ENCODE data around the gene PSMB3. TPM values are rescaled to one million over a fixed set of nuclear protein-coding genes. Genes with fewer than 3 reads are reported as not detected.

PSMB3 gene
- total RNA-seq, 1 donor from 2014 or later = 318 TPM

DNA sequence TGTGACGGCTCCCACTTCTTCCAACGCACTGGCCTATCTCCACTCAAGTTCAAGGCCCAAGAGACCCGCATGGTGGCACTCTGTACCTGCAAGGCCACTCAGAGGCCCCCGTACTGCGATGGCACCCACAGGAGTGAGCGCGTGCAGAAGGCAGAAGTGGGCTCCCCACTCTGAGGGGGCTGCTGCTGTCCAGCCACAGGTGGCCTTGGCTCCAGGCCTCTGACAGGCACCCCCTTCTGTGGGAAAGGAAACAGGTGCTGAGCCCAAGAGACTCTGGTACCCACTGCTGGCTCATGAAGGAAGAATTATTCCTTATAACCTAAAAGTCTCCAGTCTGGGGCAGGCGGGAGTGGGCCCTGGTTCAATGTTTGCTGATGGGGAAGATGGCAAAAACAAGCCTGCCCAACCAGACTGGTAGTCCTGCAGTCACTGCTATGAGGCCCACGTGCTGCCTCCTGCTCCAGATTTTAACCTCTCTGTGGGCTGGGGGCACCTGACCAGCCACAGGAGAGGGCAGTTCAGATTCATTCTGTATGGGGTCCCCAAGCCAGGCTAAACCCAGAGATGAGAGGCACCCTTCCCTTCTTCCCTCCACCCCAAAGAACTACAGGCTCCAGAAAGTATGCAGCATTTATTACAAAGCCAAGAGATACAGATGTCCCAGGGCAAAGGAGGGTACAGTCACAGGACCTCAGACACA is 19.1 kb upstream of the PSMB3 start:
- intact Hi-C loops (cut with micrococcal nuclease) = no loop called here

DNA sequence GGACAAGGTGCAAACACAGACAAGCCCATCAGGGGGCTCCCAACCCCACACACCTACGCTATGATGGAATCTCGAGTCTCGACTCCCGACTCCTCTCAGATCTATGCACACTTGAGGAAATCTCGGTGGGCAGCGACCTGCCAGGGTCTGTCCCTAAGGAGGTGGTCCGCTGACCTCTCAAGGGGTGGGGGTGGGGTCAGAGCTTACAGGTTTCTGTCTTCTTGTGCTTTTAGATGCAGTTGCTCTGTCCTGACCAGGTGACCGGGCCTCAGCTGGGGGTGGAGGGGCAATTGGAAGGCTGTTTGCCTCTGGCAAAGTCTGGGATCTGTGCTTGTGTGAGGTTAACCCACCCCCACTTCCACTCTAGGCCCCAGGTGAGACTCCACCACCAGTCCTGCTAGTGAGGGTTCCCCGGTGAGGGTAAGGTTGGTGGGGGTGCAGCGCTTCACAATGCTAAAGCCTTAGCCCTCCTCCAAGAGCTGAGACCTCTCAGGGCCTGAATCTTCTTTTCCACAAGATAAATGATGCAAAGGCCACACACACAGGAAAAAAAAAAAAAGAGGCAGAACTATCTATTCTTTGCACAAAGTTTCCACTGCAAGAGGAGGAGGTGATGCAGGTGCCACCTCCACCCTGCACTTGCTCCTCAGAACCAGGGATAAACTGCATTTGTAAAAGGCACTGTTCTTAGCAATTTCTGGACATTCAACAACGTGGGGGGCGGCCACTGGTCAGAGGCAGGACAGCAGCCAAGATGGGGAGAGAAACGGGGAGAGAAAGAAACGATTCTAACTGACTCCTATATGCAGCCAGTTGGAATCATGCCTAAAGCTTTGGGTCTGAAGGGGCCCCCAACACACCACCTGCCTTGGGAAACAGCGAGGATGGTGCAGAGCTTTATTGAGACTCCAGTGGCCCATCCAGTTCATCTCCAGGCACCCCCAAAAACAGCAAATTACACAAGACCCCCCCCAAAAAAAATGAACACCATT is 18.3 kb upstream of the PSMB3 start:
- intact Hi-C loops (cut with micrococcal nuclease) = loop anchor here (1.0 kb wide), 1 partner anchor 176 kb away; no protein-coding TSS in a partner anchor

DNA sequence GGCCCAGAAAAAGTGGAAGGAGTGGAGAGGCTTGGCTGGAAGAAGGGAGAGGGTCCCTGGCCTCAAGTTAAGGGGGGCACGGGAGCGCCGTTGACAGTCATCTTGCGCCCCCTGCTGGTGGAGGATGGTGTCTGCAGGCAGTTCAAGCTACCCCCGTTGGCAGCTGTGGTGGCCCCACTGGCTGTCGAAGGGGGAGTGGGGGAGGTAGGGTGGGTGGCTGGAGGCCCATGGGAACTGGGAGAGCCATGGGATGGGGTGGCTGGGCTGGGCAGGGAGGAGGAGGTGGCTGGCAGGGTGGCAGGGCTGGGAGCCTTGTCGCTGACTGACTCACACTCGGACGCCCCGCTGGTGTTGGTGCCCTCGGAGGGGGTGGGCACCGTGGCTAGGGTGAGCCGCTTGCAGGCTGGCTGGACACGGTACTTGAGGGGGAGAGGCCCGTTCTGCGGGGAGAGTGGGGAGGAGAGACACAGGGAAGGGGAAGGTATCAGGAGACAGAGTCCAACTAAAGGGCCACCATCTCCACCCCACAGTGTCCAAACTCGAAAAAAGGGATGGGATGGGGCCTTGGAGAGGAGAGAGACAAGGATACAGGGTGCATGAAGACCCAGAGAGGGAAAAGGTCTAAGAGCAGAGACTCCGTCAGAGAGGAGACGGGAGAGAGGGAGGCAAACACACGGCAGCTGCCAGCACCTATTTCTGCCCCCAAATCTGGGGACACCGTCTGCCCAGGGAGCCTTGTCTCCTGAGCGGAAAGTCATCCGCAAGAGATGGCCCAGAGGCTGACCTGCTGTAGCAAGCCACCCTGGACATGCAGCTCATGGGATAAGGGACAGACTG is 17.2 kb upstream of the PSMB3 start:
- intact Hi-C loops (cut with micrococcal nuclease) = loop anchor here (1.0 kb wide), 2 partner anchors 58 to 243 kb away; no protein-coding TSS in a partner anchor

DNA sequence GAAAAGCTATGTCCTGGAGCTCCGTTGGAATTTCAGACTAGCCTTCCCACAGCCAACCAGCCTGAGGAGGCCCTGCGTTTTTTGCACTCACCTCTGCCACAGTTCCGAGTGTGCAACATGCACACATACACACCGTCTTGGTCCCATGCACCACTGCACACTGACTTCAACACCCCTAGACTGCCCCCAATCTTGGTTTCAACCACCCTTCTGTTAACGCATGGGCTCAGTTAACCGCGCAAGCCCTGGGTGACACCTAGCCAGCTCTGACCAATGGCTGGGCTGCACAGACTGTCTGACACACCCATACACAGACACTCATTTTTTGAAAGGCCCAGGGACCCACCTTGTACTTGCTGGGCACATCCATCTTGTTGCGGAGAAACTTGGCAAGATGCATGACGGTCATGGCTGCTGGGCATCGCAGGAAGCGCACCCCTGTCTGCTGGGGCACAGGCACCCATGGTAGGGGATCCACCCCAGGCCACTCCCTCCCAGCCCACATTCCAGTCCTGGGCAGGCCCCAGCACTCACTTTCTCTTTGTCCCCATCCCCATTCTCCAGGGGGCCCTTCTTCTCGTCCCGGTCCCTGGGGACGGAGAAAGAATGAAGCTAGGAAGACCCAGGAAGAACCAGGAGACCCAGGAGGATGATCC is 14.4 kb upstream of the PSMB3 start:
- intact Hi-C loops (cut with micrococcal nuclease) = no loop called here

DNA sequence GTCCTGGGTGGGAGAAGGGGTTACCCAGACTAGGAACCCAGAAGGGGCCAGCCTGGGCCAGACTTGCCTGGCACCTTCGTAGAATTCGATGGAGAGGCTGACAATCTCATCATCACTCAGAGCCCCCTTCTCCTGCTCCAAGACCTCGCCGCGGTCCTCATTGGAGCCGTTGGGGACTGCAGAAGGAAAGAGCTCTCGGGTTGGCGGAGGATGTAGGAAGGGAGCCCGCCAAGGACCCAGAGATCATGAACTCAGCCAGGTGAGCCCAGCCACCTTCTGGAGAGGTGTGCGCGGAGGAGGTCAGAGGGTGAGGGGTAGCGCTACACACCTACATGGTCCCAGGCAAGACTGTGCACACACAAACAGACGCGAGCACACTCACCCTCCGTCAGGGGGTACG is 13.9 kb upstream of the PSMB3 start:
- intact Hi-C loops (cut with micrococcal nuclease) = no loop called here

DNA sequence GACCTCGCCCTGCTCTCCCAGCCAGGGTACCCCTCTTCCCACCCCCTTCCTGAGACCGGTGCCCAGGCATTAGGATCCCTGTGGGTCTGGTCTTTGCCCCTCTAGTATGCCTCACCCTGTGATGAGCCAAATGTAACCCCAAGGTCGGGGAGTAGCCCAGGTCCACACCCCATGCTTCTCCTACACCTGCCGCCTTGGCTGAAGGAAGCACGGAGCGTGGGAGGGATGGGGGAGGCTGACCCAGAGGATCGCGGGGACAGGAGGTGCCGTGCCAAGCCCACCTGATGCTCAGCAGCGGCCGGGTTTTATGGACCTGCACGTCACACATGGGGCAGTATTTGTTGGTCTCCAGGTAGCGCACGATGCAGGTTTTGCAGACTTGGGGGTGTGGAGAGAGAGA is 13.2 kb upstream of the PSMB3 start:
- intact Hi-C loops (cut with micrococcal nuclease) = no loop called here

DNA sequence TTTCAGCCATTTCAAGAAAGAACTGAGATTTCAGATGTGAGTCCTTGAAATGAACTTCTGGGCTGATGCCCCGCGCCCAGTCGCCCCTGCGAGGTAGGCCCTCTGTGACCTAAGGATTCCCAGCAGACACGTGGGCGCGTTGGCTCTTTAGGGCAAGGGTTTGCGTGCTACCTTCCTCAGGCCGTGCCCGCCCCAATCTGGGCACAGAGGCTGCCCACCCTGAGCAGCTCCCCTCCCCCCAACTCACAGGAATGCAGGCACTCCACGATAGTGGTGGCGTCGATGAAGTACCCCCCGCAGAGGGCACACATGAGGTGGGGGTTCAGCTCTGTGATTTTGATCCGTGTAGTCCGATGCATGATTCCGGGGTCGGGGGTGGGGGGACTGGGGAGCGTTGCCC is 12.5 kb upstream of the PSMB3 start:
- intact Hi-C loops (cut with micrococcal nuclease) = no loop called here

DNA sequence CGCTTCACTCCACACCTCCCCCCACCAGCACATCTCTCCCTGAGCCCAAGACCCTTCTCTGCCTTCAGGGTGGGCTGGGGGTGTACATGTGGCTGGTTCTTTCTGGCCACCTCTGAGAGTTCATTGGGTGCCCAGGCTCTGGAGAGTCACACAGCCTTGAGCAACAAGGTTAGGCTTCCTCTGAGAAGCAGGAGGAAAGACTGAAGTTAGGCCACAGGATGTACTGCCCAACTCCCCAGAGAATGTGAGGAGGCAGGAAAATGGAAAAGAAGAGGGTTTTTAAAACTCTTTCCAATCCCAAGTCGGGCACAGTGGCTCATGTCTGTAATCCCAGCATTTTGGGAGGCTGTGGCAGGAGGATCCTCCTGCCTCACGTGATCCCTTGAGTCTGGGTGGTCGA is 11.7 kb upstream of the PSMB3 start:
- intact Hi-C loops (cut with micrococcal nuclease) = no loop called here

DNA sequence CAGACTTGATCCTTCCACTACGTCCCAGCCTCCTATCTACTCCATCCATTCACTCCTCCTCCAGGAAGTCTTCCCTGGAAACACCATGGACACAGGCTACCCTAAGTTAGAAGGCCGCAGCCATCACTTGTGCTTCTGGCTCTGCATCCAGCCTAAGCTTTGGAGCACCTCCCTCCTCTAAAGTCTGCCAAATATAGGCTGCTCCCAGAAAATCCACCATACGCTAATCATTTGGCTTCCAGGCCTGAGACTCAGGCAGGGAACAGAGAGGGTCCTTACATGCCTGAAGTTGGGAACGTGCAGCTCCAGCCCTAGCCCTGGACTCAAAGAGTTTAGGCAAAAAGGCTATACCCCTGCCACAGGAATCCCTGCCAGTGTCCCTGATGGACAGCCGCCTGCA is 11.1 kb upstream of the PSMB3 start:
- intact Hi-C loops (cut with micrococcal nuclease) = no loop called here

DNA sequence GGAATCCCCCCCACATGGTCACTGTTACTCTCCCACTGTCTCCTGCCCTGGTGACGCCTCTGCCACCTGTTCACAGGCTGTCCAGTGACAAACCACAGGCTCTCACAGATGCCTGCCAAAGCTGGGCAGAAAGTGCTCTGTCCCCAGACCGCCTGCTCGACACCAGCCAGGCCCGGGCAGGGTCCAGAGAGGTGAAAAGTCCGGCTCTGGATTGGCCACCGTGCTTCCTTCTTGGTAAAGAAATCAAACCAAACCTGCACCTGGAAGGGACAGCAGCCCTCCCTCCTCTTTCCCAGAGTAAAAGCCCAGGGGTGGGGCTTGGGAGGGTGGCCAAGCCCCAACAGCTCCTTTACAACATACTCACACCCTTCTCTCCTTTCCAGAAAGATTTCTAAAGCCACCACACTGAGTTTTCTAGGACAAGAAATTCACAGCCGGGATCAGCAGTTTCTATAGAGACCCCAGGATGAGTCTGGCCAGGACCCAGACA is 10.6 kb upstream of the PSMB3 start:
- intact Hi-C loops (cut with micrococcal nuclease) = no loop called here

DNA sequence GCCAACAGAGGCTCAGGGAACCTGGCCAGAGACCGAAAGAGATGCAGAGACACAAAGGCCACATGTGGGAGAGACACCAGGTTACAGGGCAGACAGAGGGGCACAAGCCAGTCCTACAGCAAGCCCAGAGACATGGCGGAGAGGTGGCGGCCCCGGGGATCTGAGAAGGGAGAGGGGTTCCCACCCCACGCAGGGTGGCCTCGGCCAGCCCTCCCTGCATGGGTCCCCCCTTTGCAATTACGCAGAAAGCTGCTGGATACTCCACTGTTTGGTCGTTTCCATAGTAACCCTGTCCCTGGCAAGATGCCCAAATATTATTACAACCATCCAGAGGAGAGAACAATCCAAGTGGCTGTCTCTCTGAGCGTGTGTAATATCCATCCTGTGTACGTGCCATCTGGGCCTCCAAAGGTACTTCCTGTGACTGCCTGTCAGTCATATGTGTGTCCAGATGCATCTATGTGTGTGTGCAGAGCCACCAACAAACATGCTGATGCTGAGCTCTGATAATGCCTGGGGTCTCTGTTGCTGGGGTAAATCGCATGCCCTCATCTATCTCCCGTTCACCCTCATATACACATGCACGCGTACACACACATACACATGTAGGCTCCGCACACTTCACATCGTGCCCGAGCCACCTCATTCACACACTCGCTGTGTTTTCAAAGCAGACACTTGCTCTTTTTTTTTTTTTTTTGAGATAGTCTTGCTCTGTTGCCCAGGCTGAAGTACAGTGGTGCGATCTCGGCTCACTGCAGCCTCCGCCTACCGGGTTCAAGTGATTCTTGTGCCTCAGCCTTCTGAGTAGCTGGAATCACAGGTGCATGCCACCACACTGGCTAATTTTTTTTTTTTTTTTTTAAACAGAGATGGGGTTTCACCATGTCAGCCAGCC is 9.9 kb upstream of the PSMB3 start:
- intact Hi-C loops (cut with micrococcal nuclease) = no loop called here

DNA sequence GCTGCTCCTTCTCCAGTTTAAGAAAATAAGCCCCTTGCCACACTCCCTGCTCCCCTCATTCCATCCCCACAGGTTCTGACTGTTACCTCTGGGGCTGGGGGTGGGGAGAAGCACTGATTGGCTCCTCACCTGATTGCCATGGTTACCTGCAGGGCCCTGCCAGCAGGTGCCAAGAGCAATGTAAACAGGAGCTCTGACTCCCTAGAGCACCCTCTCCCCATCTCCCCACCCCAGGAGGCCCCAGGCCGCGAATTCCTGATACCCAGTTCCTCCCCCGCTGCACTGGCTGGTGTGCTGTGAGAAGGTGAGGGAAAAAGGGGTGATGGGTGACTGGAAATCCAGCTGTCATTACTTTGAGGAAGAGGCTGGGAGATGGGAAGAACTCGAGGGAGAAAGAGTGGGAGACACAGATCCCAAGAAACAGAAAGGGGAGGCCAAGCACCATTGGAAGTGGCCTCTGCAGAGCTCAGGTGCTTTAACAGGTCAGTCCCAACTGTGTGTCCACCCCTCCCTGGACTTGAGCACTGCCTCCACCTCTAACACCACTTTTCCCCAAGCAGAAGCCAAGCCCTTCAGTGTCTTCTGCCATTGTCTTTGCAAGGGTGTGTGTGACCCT is 8.9 kb upstream of the PSMB3 start:
- intact Hi-C loops (cut with micrococcal nuclease) = no loop called here

DNA sequence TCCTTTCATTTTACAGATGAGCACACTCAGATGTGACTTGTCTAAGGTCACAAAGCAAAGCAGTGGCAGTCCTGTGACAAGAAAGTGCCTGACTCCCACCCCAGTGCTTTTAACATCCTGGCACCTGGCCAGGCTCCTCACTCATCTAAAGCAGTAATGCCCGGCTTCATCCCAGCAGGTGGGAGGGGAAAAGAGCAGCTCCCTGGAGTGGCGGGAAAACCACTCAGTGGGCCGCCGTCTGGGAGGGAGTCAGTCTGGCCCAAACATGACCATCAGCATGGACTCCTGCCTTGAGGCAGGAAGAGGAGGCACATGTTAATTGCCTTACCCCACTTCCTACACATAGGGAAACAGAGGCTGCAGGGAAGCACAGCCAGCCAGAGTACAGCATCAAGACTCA is 7.0 kb upstream of the PSMB3 start:
- intact Hi-C loops (cut with micrococcal nuclease) = no loop called here

DNA sequence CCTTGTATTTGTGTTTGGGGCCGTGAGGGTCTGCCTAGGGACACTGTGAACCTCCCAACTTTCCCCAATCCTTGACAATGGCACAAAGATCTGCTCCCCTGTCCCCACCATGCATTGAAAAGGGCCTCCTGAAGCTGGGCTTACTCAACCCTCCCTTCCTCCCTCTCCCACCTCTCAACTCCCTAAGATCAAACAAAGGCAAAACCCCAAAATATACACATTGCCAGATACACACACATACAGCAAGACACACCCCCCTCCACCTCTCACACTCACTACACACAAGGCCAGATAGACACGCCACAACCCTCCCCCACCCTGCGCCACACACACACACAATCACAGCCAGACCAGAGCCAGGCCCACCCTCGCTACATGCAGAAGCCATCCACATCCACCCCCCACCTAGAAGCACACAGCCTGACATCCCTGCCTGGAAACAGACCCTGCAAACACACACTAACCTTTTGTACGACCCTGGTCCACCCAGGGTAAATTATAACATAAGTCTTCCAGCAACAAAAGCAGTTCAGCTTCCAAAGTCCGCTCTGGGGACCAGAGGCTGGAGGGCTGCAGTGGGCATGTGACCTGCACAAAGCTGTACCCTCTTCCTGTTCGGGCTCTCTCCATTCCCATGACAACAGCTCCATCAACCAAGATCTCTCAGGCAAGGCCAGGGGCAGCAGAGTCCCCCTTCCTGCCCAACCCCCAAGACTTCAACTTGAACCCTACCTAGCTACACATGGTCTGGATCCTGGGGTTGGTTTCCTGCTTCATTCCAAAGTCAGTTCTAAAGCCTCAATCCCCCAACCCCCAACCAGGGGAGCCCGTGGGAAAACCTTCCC is 6.3 kb upstream of the PSMB3 start:
- intact Hi-C loops (cut with micrococcal nuclease) = no loop called here

DNA sequence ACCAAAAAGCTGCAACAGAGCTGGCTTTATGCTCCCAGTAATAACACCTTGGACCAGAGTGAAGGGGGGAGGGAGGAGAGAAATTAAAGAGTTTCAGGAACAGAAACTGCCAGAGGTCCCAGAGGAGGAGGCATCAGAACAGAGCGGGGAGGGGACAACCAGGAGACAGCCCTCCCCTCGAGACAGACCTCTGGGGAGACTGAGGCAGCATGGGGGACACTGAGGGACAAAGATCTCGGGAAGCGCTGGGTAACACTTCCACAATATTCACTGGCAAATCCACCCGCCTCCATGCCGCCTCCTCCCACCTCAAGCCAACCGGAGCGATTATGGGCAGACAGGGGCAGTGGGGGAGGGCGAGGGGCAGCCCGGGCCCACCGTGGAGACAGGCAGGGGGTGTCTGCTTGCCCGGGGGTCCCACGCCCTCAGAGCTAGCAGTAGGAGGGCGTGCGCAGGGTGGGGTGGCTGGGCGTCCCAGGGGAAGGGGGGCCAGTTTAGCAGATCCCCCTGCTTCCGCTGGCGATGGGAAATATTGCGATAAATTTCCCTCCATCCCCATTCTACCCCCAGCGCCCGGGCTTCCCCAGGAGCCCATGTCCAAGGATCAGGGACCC is 5.6 kb upstream of the PSMB3 start:
- intact Hi-C loops (cut with micrococcal nuclease) = no loop called here

DNA sequence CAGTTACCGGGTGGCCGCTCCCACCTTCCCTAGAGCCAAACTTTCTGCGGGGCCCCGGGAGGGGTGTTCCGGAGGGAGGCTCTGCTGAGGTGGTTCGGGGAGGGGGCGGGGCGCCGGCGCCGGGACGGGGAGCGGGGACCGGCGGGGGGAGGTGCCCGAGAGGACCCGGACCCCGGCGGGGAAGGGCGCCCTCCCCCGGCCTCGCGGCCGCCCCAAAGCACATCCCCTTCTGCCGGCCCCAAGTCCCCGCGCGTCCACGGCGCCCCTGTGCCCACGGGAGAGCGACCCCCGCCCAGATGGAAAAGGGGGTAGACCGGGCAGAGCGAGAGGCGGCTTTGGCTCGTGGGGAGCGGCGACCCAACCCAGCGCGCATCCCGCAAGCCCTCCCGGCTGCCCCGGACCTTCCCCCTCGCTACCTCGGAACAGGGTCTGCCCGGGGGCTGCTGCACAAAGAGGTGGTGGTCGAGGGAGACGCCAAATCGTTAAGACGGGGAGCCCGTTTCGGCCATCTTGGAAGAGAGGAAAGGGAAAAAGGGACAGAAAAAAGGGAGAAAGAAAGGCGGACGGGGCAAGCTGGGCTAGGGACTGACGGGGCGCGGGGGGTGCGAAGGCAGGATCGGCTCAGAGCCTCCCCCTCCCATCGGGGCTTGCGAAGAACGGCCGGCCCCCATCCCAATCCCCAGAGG is 4.9 kb upstream of the PSMB3 start:
- intact Hi-C loops (cut with micrococcal nuclease) = no loop called here

DNA sequence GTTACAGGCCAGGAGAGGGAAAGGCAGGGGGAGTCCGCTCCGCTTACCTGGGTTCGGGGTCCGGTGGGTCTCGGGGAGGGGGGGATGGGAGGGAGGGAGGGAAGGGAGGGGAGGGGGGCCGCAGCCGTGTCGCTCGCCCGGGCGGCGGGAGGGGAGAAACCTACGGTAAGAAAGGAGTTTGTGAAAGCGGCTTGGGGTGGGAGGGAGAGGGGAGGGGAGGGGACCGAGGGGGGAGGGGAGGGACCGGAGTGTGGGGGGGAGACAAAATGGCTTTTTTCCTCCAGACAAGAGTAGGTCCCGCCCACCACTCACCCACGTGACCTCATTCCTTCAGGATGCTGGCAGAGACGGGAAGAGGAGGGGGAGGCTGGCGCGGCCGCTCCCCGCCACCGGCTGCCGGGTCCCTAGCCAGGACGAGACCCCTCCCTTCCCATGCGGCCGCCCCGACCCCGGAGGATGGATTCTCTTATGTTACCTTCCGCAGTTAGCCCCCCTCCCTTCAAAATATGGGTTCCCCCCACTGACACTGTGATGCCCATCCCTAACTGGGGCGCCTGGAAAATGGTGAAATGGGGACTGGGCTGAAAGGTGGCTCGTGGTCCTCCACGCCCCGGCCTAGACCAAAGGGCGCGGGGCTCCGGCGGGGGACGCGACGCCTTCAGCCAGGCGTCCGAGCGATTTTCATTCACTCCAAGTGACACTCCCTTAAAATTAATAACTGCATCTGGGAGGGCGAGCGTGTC is 4.2 kb upstream of the PSMB3 start, which contains the start of gene PCGF2:
TSS of gene PCGF2 (minus strand) at position 188 of the 743 bp plus-strand sequence. CDS start 7,934 bp downstream, outside the sequence.
- intact Hi-C loops (cut with micrococcal nuclease) = no loop called here

All from T-helper 1 cell treated with Interleukin-12 subunit alpha and Interleukin-12 subunit beta and Interleukin-4 antibody, amounts not matched to agents 30 ng/mL and 1 ng/mL, for 36 hours (primary cell).